H9 (cell line): Measurements from ENCODE around the gene TRIP11. TPM values are rescaled to one million over a fixed set of nuclear protein-coding genes. Genes with fewer than 3 reads are reported as not detected.

Experiments used
- DNase-seq: peaks from one replicate; pipeline ENCODE4 v3.0.0-alpha.2; 2017
- H2AFZ ChIP-seq: one replicate; pipeline ENCODE4 v1.6.1; 2013; ENCODE audit warnings: mild to moderate bottlenecking, low read length, control low read depth, moderate library complexity
- H2AK5ac ChIP-seq: 2 replicates; pipeline ENCODE4 v1.6.1; 2013; ENCODE audit warnings: low read length, control low read depth, mixed read lengths; ENCODE audit not compliant: insufficient read length
- H2BK120ac ChIP-seq: one replicate; pipeline ENCODE4 v1.6.1; 2013; ENCODE audit warnings: low read depth, mild to moderate bottlenecking, low read length, control low read depth, inconsistent platforms; ENCODE audit not compliant: poor library complexity, severe bottlenecking
- H2BK12ac ChIP-seq: 2 replicates; pipeline ENCODE4 v1.6.1; 2013; ENCODE audit warnings: low read length, control low read depth, mixed read lengths, low read depth; ENCODE audit not compliant: insufficient read length
- H2BK15ac ChIP-seq: 2 replicates; pipeline ENCODE4 v1.6.1; 2013; ENCODE audit warnings: low read depth, low read length, control low read depth
- H2BK20ac ChIP-seq: one replicate; pipeline ENCODE4 v1.6.1; 2013; ENCODE audit warnings: low read depth, mild to moderate bottlenecking, low read length, control low read depth, inconsistent platforms; ENCODE audit not compliant: poor library complexity, severe bottlenecking
- H2BK5ac ChIP-seq: 2 replicates; pipeline ENCODE4 v1.6.1; 2013; ENCODE audit warnings: low read length, control low read depth, mixed read lengths; ENCODE audit not compliant: insufficient read length
- H3K14ac ChIP-seq: 2 replicates; pipeline ENCODE4 v1.6.1; 2013; ENCODE audit warnings: low read length, control low read depth; ENCODE audit not compliant: insufficient read depth
- H3K18ac ChIP-seq: 2 replicates; pipeline ENCODE4 v1.6.1; 2013; ENCODE audit warnings: low read depth, mild to moderate bottlenecking, mixed read lengths, low read length, control low read depth; ENCODE audit not compliant: insufficient read length
- H3K23ac ChIP-seq: 2 replicates; pipeline ENCODE4 v1.6.1; 2013; ENCODE audit warnings: low read length, control low read depth, mixed read lengths, low read depth; ENCODE audit not compliant: insufficient read length
- H3K23me2 ChIP-seq: 2 replicates; pipeline ENCODE4 v1.6.1; 2013; ENCODE audit warnings: low read depth, mild to moderate bottlenecking, mixed read lengths, low read length, control low read depth; ENCODE audit not compliant: insufficient read length, poor library complexity, severe bottlenecking
- H3K27ac ChIP-seq: 2 replicates; pipeline ENCODE4 v1.5.1; 2013; ENCODE audit warnings: low read length, control low read depth, mixed read lengths, low read depth; ENCODE audit not compliant: insufficient read length
- H3K27me3 ChIP-seq: 2 replicates; pipeline ENCODE4 v1.6.1; 2013; ENCODE audit warnings: low read length, control low read depth, inconsistent platforms; ENCODE audit not compliant: insufficient read depth
- H3K4ac ChIP-seq: 2 replicates; pipeline ENCODE4 v1.6.1; 2013; ENCODE audit warnings: low read depth, mild to moderate bottlenecking, control low read depth, inconsistent platforms, low read length, moderate library complexity
- H3K4me1 ChIP-seq: 2 replicates; pipeline ENCODE4 v1.6.1; 2013; ENCODE audit warnings: low read length, control low read depth, inconsistent platforms; ENCODE audit not compliant: insufficient read depth
- H3K4me2 ChIP-seq: 2 replicates; pipeline ENCODE4 v1.6.1; 2013; ENCODE audit warnings: low read length, control low read depth, mixed read lengths; ENCODE audit not compliant: insufficient read length, insufficient read depth
- H3K56ac ChIP-seq: 2 replicates; pipeline ENCODE4 v1.6.1; 2013; ENCODE audit warnings: low read depth, mild to moderate bottlenecking, mixed read lengths, low read length, control low read depth; ENCODE audit not compliant: insufficient read length
- H3K79me1 ChIP-seq: 2 replicates; pipeline ENCODE4 v1.6.1; 2013; ENCODE audit warnings: low read depth, mild to moderate bottlenecking, moderate library complexity, low read length, control low read depth, inconsistent platforms; ENCODE audit not compliant: insufficient read depth, poor library complexity, severe bottlenecking
- H3K79me2 ChIP-seq: 2 replicates; pipeline ENCODE4 v1.6.1; 2013; ENCODE audit warnings: low read length, control low read depth, inconsistent platforms; ENCODE audit not compliant: insufficient read depth
- H3K9ac ChIP-seq: 2 replicates; pipeline ENCODE4 v1.6.1; 2013; ENCODE audit warnings: low read length, control low read depth, mixed read lengths; ENCODE audit not compliant: insufficient read length; ENCODE audit errors: extremely low read depth
- H3K9me3 ChIP-seq: one replicate; pipeline ENCODE4 v1.6.1; 2013; ENCODE audit warnings: low read depth, low read length, inconsistent platforms; ENCODE audit not compliant: control insufficient read depth
- H3T11ph ChIP-seq: one replicate; pipeline ENCODE4 v1.6.1; 2013; ENCODE audit warnings: mild to moderate bottlenecking, low read length, control low read depth, inconsistent platforms
- H4K20me1 ChIP-seq: one replicate; pipeline ENCODE4 v1.6.1; 2013; ENCODE audit not compliant: control insufficient read depth, insufficient read length, insufficient read depth
- H4K5ac ChIP-seq: 2 replicates; pipeline ENCODE4 v1.6.1; 2013; ENCODE audit warnings: low read depth, mild to moderate bottlenecking, mixed read lengths, low read length, control low read depth; ENCODE audit not compliant: insufficient read length
- H4K8ac ChIP-seq: replicated peaks from 2 replicates; pipeline ENCODE4 v1.6.1; 2013; ENCODE audit warnings: low read length, control low read depth, mixed read lengths, low read depth; ENCODE audit not compliant: insufficient read length
- H4K91ac ChIP-seq: 2 replicates; pipeline ENCODE4 v1.6.1; 2013; ENCODE audit warnings: low read depth, mild to moderate bottlenecking, moderate library complexity, mixed read lengths, low read length, control low read depth; ENCODE audit not compliant: insufficient read length
- H3K27ac Mint-ChIP-seq, 3 experiments: 2 replicates in 2 of 3; 3 replicates in 1 of 3; pipeline ENCODE4 v1.8.0; 2020 to 2021; ENCODE audit warnings: mixed read lengths in 3 of 3, mild to moderate bottlenecking in 1 of 3, moderate library complexity in 1 of 3
- H3K27me3 Mint-ChIP-seq: 2 replicates; pipeline ENCODE4 v1.8.0; 2021; ENCODE audit warnings: low read depth, mild to moderate bottlenecking, moderate library complexity, mixed read lengths
- H3K36me3 Mint-ChIP-seq, 3 experiments: 2 replicates in 2 of 3; 3 replicates in 1 of 3; pipeline ENCODE4 v1.8.0; 2020 to 2021; ENCODE audit warnings: low read depth in 3 of 3, mixed read lengths in 3 of 3; ENCODE audit not compliant: insufficient read depth in 1 of 3
- H3K4me1 Mint-ChIP-seq, 2 experiments: 2 replicates each; pipeline ENCODE4 v1.8.0; 2020; ENCODE audit warnings: mixed read lengths in 2 of 2
- H3K4me3 Mint-ChIP-seq, 2 experiments: 2 replicates in 1 of 2; 3 replicates in 1 of 2; pipeline ENCODE4 v1.8.0; 2020 to 2021; ENCODE audit warnings: mild to moderate bottlenecking in 2 of 2, mixed read lengths in 2 of 2, moderate library complexity in 1 of 2
- H3K9me3 Mint-ChIP-seq, 2 experiments: 2 replicates in 1 of 2; 3 replicates in 1 of 2; pipeline ENCODE4 v1.8.0; 2020; ENCODE audit warnings: mild to moderate bottlenecking in 2 of 2, mixed read lengths in 2 of 2, moderate library complexity in 1 of 2
- total RNA-seq: library from RNA; stranded (reverse); gene quantifications from 2 replicates; pipeline ENCODE4 v1.2.1, GENCODE V29; 2021
- TF ChIP-seq, protein P1 (sequence below): fragments of 200-600 bp; sonication (generic); conservative IDR thresholded peaks from 3 replicates; pipeline ENCODE4 v1.8.0; 2021; ENCODE audit warnings: antibody characterized with exemption, mild to moderate bottlenecking

Gene TRIP11
- total RNA-seq, 1 experiment from 2014 or later = 33.5 TPM

GRCh38 chr14:91975763-91976162, 64.1 kb downstream of the TRIP11 start:
- H3K23ac ChIP-seq = no peak overlapping the region
- H3K4me1 ChIP-seq = no peaks in the 10 kb centered on the region
- no peaks in the 10 kb centered on the region for H3K9me3 Mint-ChIP-seq
- no peaks in the 10 kb centered on the region for H4K20me1 ChIP-seq
- H4K8ac ChIP-seq = no peak overlapping the region
- H3K9ac ChIP-seq = no peak overlapping the region
- no peak overlapping the region for H2AFZ ChIP-seq
- no peak overlapping the region for H3K4me2 ChIP-seq
- H3K4me1 Mint-ChIP-seq = no peaks in the 10 kb centered on the region
- H3K36me3 Mint-ChIP-seq = peaks cover 5 to 28% (median 25%) of the 10 kb centered on the region in 3 experiments
- H3K4ac ChIP-seq = no peak overlapping the region
- no peak for DNase-seq
- TF ChIP-seq, protein P1, sequence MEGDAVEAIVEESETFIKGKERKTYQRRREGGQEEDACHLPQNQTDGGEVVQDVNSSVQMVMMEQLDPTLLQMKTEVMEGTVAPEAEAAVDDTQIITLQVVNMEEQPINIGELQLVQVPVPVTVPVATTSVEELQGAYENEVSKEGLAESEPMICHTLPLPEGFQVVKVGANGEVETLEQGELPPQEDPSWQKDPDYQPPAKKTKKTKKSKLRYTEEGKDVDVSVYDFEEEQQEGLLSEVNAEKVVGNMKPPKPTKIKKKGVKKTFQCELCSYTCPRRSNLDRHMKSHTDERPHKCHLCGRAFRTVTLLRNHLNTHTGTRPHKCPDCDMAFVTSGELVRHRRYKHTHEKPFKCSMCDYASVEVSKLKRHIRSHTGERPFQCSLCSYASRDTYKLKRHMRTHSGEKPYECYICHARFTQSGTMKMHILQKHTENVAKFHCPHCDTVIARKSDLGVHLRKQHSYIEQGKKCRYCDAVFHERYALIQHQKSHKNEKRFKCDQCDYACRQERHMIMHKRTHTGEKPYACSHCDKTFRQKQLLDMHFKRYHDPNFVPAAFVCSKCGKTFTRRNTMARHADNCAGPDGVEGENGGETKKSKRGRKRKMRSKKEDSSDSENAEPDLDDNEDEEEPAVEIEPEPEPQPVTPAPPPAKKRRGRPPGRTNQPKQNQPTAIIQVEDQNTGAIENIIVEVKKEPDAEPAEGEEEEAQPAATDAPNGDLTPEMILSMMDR = no peak
- H3K79me1 ChIP-seq = no peaks in the 10 kb centered on the region
- no peaks in the 10 kb centered on the region for H3K27me3 ChIP-seq
- H2BK120ac ChIP-seq = no peak overlapping the region
- H3K27me3 Mint-ChIP-seq = no peaks in the 10 kb centered on the region
- H3K14ac ChIP-seq = no peak overlapping the region
- no peaks in the 10 kb centered on the region for H3K23me2 ChIP-seq
- no peak overlapping the region for H3K27ac ChIP-seq
- H3K4me3 Mint-ChIP-seq = no peak overlapping the region
- no peak overlapping the region for H3K27ac Mint-ChIP-seq
- no peaks in the 10 kb centered on the region for H3K9me3 ChIP-seq
- H4K5ac ChIP-seq = no peak overlapping the region
- no peak overlapping the region for H3K18ac ChIP-seq
- no peak overlapping the region for H2BK15ac ChIP-seq
- no peak overlapping the region for H2BK5ac ChIP-seq
- no peaks in the 10 kb centered on the region for H3K79me2 ChIP-seq
- no peak overlapping the region for H4K91ac ChIP-seq
- no peak overlapping the region for H2AK5ac ChIP-seq
- H3T11ph ChIP-seq = no peak overlapping the region
- H2BK12ac ChIP-seq = no peak overlapping the region
- no peak overlapping the region for H3K56ac ChIP-seq
- H2BK20ac ChIP-seq = no peak overlapping the region
